ENCODE results near the gene BCHE. TPM values are rescaled to one million over a fixed set of nuclear protein-coding genes. Genes with fewer than 3 reads are reported as not detected.

The BCHE gene
- total RNA-seq: 0.77 and 10.4 TPM in 2 replicates

GRCh38 chr3:165837058-165837525, at the start of gene BCHE:
Gene BCHE (minus strand): TSS chr3:165837423. CDS start chr3:165831033, 6,390 bp downstream.

